K562 (cell line): ENCODE results near the gene TRIO. TPM values are rescaled to one million over a fixed set of nuclear protein-coding genes. Genes with fewer than 3 reads are reported as not detected.

Source experiments
- BHLHE40 ChIP-seq: IDR thresholded peaks from 2 replicates; pipeline ENCODE4 v1.6.1; 2011; ENCODE audit warnings: low read length, improper control_type of control experiment
- BRD9 ChIP-seq: fragments of 450-650 bp; IDR thresholded peaks from 2 replicates; pipeline ENCODE4 v1.6.1; 2018; ENCODE audit warnings: low read depth; ENCODE audit not compliant: partially characterized antibody
- CTBP1 ChIP-seq: fragments of 450-650 bp; IDR thresholded peaks from 2 replicates; pipeline ENCODE4 v1.6.1; 2016; ENCODE audit warnings: borderline replicate concordance
- DIDO1 ChIP-seq: fragments of 450-650 bp; IDR thresholded peaks from 2 replicates; pipeline ENCODE4 v1.6.1; 2016; ENCODE audit warnings: low read depth, missing biosample characterization, missing genetic modification characterization
- MYNN ChIP-seq, 2 experiments: sonication (generic); formaldehyde crosslinking in 1 of 2; IDR thresholded peaks; 2 replicates each; pipeline versions ENCODE4 v1.5.0 to v1.6.1; 2016 to 2020; ENCODE audit warnings: antibody characterized with exemption in 1 of 2, missing genetic modification reagents in 1 of 2
- PBX2 ChIP-seq, 2 experiments: IDR thresholded peaks in 1 of 2; conservative IDR thresholded peaks in 1 of 2; 2 replicates each; pipeline ENCODE4 v1.6.1; 2016; ENCODE audit warnings: low read depth in 2 of 2, mild to moderate bottlenecking in 1 of 2, missing compliant biosample characterization in 1 of 2, missing genetic modification characterization in 1 of 2, moderate library complexity in 1 of 2
- POLR2AphosphoS2 ChIP-seq: IDR thresholded peaks from 2 replicates; pipeline ENCODE4 v1.6.1; 2012; ENCODE audit warnings: low read length, improper control_type of control experiment
- SOX6 ChIP-seq: fragments of 450-650 bp; IDR thresholded peaks from 2 replicates; pipeline ENCODE4 v1.6.1; 2014; ENCODE audit warnings: mild to moderate bottlenecking
- ZMIZ1 ChIP-seq, 2 experiments: fragments of 150-350 bp in 1 of 2; IDR thresholded peaks; 2 replicates each; pipeline ENCODE4 v1.6.1; 2012 to 2016; ENCODE audit warnings: low read depth in 2 of 2, low read length in 2 of 2, mild to moderate bottlenecking in 1 of 2, moderate library complexity in 1 of 2
- ZNF644 ChIP-seq: fragments of 200-800 bp; sonication (Bioruptor generic); IDR thresholded peaks from 2 replicates; pipeline ENCODE4 v1.6.1; 2016; ENCODE audit warnings: low read depth, missing genetic modification characterization, missing compliant biosample characterization
- polyA plus RNA-seq, 8 experiments: library from polyadenylated mRNA; depleted of rRNA in 4 of 8; stranded (reverse) in 5 of 8; unstranded in 3 of 8; fragments of >200 nt; fragmentation: Nextera tagmentation in 2 of 8; fragmentation: Illumina TruSeq in 1 of 8; extraction: Ambion mirVana in 2 of 8; extraction: Trizol in 1 of 8; gene quantifications; 2 replicates each; pipeline versions ENCODE4 v1.2.1 to v1.2.3, GENCODE V29; 2011 to 2014; ENCODE audit warnings: inconsistent platforms in 1 of 8, missing spikeins in 1 of 8
- total RNA-seq, 7 experiments: library from RNA; depleted of rRNA in 6 of 7; stranded (reverse); fragments of >200 nt in 6 of 7; fragmentation: Illumina TruSeq in 2 of 7; extraction: Trizol in 2 of 7; gene quantifications; 2 replicates each; pipeline versions ENCODE4 v1.2.1 to v1.2.3, GENCODE V29; 2011 to 2021; ENCODE audit warnings: low replicate concordance in 1 of 7

TRIO gene
- total and polyA plus RNA-seq, 9 of the 15 experiments (the other 6 are each of a cell fraction or from before 2014, with no cell fraction given): 0.24 to 5.0 (median 1.1) TPM

- peak in 1 of 2 experiments; percentile 77; a peak in 1 of 4 replicates for TF ChIP-seq ZMIZ1 (IDR thresholded peaks at IDR 0.05; ENCODE audit: low read depth in 2 of 2, low read length in 2 of 2)
- peak; percentile 59; the same call in 1 of the 2 replicates for TF ChIP-seq CTBP1
- TF ChIP-seq DIDO1 (tag): 0 out of 2 replicates have a peak, but pooled peaks have one; percentile 37
- TF ChIP-seq MYNN (IDR thresholded peaks at IDR 0.05): peak; percentile 60; the same call in 1 of the 2 replicates
- no peak for TF ChIP-seq MYNN (CRISPR knock-in tag; IDR thresholded peaks at IDR 0.05)
- TF ChIP-seq BHLHE40: peak; percentile 53; the same call in 1 of the 2 replicates
- TF ChIP-seq PBX2 (CRISPR knock-in tag; IDR thresholded peaks at IDR 0.05; ENCODE audit: low read depth): no peak
- TF ChIP-seq PBX2 (tag; conservative IDR thresholded peaks at IDR 0.05; ENCODE audit: low read depth): 0 out of 2 replicates have a peak, but pooled peaks have one; percentile 17
- TF ChIP-seq ZNF644 (tag): 0 out of 2 replicates have a peak, but pooled peaks have one; percentile 36
- peak; percentile 92 for TF ChIP-seq SOX6
- TF ChIP-seq POLR2AphosphoS2: no peak
- no peak for TF ChIP-seq BRD9
Observed at GRCh38 chr5:14326035-14326903, 183.1 kb downstream of the TRIO start (continued).
